HG03066 (cell line): ENCODE measurements around the gene SMIM22.

ENCODE experiments used
- ATAC-seq: cut with Tn5 transposase; IDR thresholded peaks from one replicate; pipeline ENCODE4 v1.9.1; 2021; ENCODE audit warnings: low read depth; ENCODE audit not compliant: unreplicated experiment

The SMIM22 gene

GRCh38 chr16:4792951-4793513 is 2.1 kb upstream of the SMIM22 start:
- no peak for ATAC-seq

GRCh38 chr16:4795828-4796572 is 831 bp downstream of the SMIM22 start:
- ATAC-seq = no peak

GRCh38 chr16:4796982-4797804 is 2.0 kb downstream of the SMIM22 start:
- no peak for ATAC-seq

GRCh38 chr16:4797805-4798252 is 2.7 kb downstream of the SMIM22 start:
- ATAC-seq = no peak

GRCh38 chr16:4798456-4798855 is 3.3 kb downstream of the SMIM22 start:
- no peak for ATAC-seq

GRCh38 chr16:4799171-4799855 is 4.1 kb downstream of the SMIM22 start:
- no peak for ATAC-seq

GRCh38 chr16:4800290-4801041 is 5.3 kb downstream of the SMIM22 start:
- ATAC-seq = no peak

- no peak for ATAC-seq
Observed at GRCh38 chr16:4801051-4801961, 6.1 kb downstream of the SMIM22 start.

GRCh38 chr16:4801962-4802658 is 6.9 kb downstream of the SMIM22 start, which contains the start of gene ROGDI:
TSS of gene ROGDI (minus strand) at chr16:4802633. CDS start at chr16:4802571, 62 bp downstream.
- ATAC-seq = peak; percentile 51

GRCh38 chr16:4802659-4803287 is 7.6 kb downstream of the SMIM22 start:
- ATAC-seq = peak; percentile 93

- no peak for ATAC-seq
Observed at GRCh38 chr16:4803401-4803844, 8.3 kb downstream of the SMIM22 start.

GRCh38 chr16:4803898-4804762 is 9.0 kb downstream of the SMIM22 start:
- no peak for ATAC-seq

GRCh38 chr16:4805231-4805630 is 10.1 kb downstream of the SMIM22 start:
- ATAC-seq = no peak

GRCh38 chr16:4806280-4806679 is 11.1 kb downstream of the SMIM22 start:
- no peak for ATAC-seq

- ATAC-seq = no peak
Observed at GRCh38 chr16:4811242-4811641, 16.1 kb downstream of the SMIM22 start.

GRCh38 chr16:4811773-4812172 is 16.6 kb downstream of the SMIM22 start:
- no peak for ATAC-seq
